Ishikawa (cell line): ENCODE measurements around the gene ZNF680.

Source experiments
- CEBPB ChIP-seq: IDR thresholded peaks from 2 replicates; pipeline ENCODE4 v1.6.1; 2012
- CREB1 ChIP-seq: IDR thresholded peaks from 2 replicates; pipeline ENCODE4 v1.6.1; 2012; ENCODE audit warnings: low read depth
- EGR1 ChIP-seq: IDR thresholded peaks from 2 replicates; pipeline ENCODE4 v1.6.1; 2012
- EP300 ChIP-seq: IDR thresholded peaks from 2 replicates; pipeline ENCODE4 v1.6.1; 2012; ENCODE audit warnings: borderline replicate concordance
- FOXM1 ChIP-seq: IDR thresholded peaks from 2 replicates; pipeline ENCODE4 v1.6.1; 2012; ENCODE audit warnings: low read depth, borderline replicate concordance
- RAD21 ChIP-seq: IDR thresholded peaks from 2 replicates; pipeline ENCODE4 v1.6.1; 2012; ENCODE audit warnings: low read depth
- TAF1 ChIP-seq: IDR thresholded peaks from 2 replicates; pipeline ENCODE4 v1.6.1; 2012; ENCODE audit warnings: low read depth, mild to moderate bottlenecking
- TEAD4 ChIP-seq: IDR thresholded peaks from 2 replicates; pipeline ENCODE4 v1.6.1; 2012
- YY1 ChIP-seq: IDR thresholded peaks from 2 replicates; pipeline ENCODE4 v1.6.1; 2012; ENCODE audit warnings: low read depth
- ZBTB7A ChIP-seq: IDR thresholded peaks from 2 replicates; pipeline ENCODE4 v1.6.1; 2012; ENCODE audit warnings: low read depth
- TF ChIP-seq, protein P1 (sequence below): IDR thresholded peaks from 2 replicates; pipeline ENCODE4 v1.6.1; 2012
- TF ChIP-seq, protein P2 (sequence below): IDR thresholded peaks from 2 replicates; pipeline ENCODE4 v1.6.1; 2012
- TF ChIP-seq, protein P3 (sequence below): IDR thresholded peaks from 2 replicates; pipeline ENCODE4 v1.6.1; 2012; ENCODE audit warnings: low read depth, mild to moderate bottlenecking

DNA sequence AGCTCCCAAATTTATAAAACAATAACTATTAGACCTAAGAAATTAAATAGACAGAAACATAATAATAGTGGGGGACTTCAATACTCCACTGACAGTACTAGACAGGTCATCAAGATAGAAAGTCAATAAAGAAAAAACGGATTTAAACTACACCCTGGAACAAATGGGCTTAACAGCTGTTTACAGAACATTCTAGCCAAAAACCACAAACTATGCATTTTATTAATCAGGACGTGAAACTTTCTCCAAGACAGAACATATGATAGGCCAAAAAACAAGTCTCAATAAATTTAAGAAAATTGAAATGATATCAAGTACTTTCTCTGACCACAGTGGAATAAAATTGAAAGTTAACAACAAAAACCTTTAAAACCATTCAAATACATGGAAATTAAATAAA, 46.4 kb downstream of the ZNF680 start:
- TF ChIP-seq CEBPB (no peak), TAF1 (no peak), EGR1 (no peak), YY1 (no peak), RAD21 (no peak), EP300 (no peak), ZBTB7A (no peak), FOXM1 (no peak), CREB1 (no peak), TEAD4 (no peak)
- TF ChIP-seq, protein P1, sequence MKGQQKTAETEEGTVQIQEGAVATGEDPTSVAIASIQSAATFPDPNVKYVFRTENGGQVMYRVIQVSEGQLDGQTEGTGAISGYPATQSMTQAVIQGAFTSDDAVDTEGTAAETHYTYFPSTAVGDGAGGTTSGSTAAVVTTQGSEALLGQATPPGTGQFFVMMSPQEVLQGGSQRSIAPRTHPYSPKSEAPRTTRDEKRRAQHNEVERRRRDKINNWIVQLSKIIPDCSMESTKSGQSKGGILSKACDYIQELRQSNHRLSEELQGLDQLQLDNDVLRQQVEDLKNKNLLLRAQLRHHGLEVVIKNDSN: no peak
- TF ChIP-seq, protein P2, sequence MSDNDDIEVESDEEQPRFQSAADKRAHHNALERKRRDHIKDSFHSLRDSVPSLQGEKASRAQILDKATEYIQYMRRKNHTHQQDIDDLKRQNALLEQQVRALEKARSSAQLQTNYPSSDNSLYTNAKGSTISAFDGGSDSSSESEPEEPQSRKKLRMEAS: no peak
- TF ChIP-seq, protein P3, sequence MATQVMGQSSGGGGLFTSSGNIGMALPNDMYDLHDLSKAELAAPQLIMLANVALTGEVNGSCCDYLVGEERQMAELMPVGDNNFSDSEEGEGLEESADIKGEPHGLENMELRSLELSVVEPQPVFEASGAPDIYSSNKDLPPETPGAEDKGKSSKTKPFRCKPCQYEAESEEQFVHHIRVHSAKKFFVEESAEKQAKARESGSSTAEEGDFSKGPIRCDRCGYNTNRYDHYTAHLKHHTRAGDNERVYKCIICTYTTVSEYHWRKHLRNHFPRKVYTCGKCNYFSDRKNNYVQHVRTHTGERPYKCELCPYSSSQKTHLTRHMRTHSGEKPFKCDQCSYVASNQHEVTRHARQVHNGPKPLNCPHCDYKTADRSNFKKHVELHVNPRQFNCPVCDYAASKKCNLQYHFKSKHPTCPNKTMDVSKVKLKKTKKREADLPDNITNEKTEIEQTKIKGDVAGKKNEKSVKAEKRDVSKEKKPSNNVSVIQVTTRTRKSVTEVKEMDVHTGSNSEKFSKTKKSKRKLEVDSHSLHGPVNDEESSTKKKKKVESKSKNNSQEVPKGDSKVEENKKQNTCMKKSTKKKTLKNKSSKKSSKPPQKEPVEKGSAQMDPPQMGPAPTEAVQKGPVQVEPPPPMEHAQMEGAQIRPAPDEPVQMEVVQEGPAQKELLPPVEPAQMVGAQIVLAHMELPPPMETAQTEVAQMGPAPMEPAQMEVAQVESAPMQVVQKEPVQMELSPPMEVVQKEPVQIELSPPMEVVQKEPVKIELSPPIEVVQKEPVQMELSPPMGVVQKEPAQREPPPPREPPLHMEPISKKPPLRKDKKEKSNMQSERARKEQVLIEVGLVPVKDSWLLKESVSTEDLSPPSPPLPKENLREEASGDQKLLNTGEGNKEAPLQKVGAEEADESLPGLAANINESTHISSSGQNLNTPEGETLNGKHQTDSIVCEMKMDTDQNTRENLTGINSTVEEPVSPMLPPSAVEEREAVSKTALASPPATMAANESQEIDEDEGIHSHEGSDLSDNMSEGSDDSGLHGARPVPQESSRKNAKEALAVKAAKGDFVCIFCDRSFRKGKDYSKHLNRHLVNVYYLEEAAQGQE: no peak
